Measurements from ENCODE around the gene TMEM198. TPM values are rescaled to one million over a fixed set of nuclear protein-coding genes. Genes with fewer than 3 reads are reported as not detected.

TMEM198 gene
- total and polyA plus RNA-seq, 5 donors from 2014 or later: 0.62 TPM; not detected in 4

GRCh38 chr2:219554350-219554749 is 10.5 kb downstream of the TMEM198 start:
- no peak overlapping the region for H3K27ac Mint-ChIP-seq
- Histone ChIP-seq H3K36me3 (ENCODE audit: control insufficient read depth, insufficient read depth, low read length) (no peaks in the 10 kb centered on the region), H3K4me1 (ENCODE audit: control insufficient read depth, insufficient read depth, low read length, poor library complexity, severe bottlenecking) (peaks cover 18% of the 10 kb centered on the region), H3K9me3 (ENCODE audit: control insufficient read depth in 2 of 2, low read length in 2 of 2) (no peaks in the 10 kb centered on the region), H3K4me3 (ENCODE audit: low read depth, low read length) (no peak overlapping the region), H3K27ac (ENCODE audit: insufficient read depth, low read length, poor library complexity, severe bottlenecking) (no peak overlapping the region), H3K27me3 (ENCODE audit: control insufficient read depth, insufficient read depth, low read length) (peaks cover 13% of the 10 kb centered on the region)
- H3K4me3 Mint-ChIP-seq: no peak overlapping the region
- no peaks in the 10 kb centered on the region for H3K36me3 Mint-ChIP-seq
- DNase-seq (no peak), ATAC-seq (ENCODE audit: low read depth in 2 of 2) (no peak)
- peaks cover 0 to 18% (median 2%) of the 10 kb centered on the region in 4 donors for H3K4me1 Mint-ChIP-seq
- peaks cover 36% of the 10 kb centered on the region for H3K27me3 Mint-ChIP-seq
- H3K9me3 Mint-ChIP-seq: peaks cover 0 to 1% (median 0%) of the 10 kb centered on the region in 7 donors

- H3K4me3 Mint-ChIP-seq: no peak overlapping the region
- peaks cover 29% of the 10 kb centered on the region for H3K27me3 Mint-ChIP-seq
- H3K27ac ChIP-seq (ENCODE audit: insufficient read depth, low read length, poor library complexity, severe bottlenecking): no peak overlapping the region
- no peak overlapping the region for H3K4me3 ChIP-seq (ENCODE audit: low read depth, low read length)
- peaks cover 0 to 16% (median 2%) of the 10 kb centered on the region in 4 donors for H3K4me1 Mint-ChIP-seq
- H3K9me3 Mint-ChIP-seq: no peaks in the 10 kb centered on the region
- no peak overlapping the region for H3K27ac Mint-ChIP-seq
- no peaks in the 10 kb centered on the region for H3K36me3 ChIP-seq (ENCODE audit: control insufficient read depth, insufficient read depth, low read length)
- H3K9me3 ChIP-seq (ENCODE audit: control insufficient read depth in 2 of 2, low read length in 2 of 2): no peaks in the 10 kb centered on the region
- DNase-seq (no peak), ATAC-seq (ENCODE audit: low read depth in 2 of 2) (no peak)
- no peaks in the 10 kb centered on the region for H3K36me3 Mint-ChIP-seq
- peaks cover 11% of the 10 kb centered on the region for H3K27me3 ChIP-seq (ENCODE audit: control insufficient read depth, insufficient read depth, low read length)
- H3K4me1 ChIP-seq (ENCODE audit: control insufficient read depth, insufficient read depth, low read length, poor library complexity, severe bottlenecking): peaks cover 18% of the 10 kb centered on the region
These were observed 12.1 kb downstream of the TMEM198 start for GRCh38 chr2:219555956-219556355.

DNA sequence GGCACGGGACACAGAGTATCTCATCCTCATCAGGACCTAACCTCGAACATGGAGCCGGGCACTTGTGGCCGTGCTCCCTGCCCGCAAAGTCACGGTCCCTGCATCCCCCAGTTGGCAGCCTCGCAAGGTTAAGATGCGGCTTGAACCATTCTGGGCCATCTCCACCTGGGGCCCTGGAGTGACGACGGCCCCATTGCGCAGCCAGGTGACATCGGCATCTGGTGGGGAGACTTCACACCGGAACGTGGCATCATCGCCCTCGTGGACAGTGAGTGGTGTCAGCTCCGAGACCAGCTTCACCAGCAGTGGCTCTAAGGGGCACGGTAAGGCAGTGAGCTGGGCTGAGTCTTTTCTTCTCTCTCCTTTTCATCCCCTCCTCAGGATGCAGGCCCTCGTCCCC is 12.6 kb downstream of the TMEM198 start:
- Mint-ChIP-seq H3K9me3 (no peaks in the 10 kb centered on the region), H3K27ac (no peak overlapping the region), H3K4me3 (no peak overlapping the region), H3K27me3 (peaks cover 27% of the 10 kb centered on the region), H3K4me1 (peaks cover 0 to 15% (median 2%) of the 10 kb centered on the region in 4 donors), H3K36me3 (no peaks in the 10 kb centered on the region)
- Histone ChIP-seq H3K4me3 (ENCODE audit: low read depth, low read length) (no peak overlapping the region), H3K27me3 (ENCODE audit: control insufficient read depth, insufficient read depth, low read length) (peaks cover 11% of the 10 kb centered on the region), H3K36me3 (ENCODE audit: control insufficient read depth, insufficient read depth, low read length) (no peaks in the 10 kb centered on the region), H3K9me3 (ENCODE audit: control insufficient read depth in 2 of 2, low read length in 2 of 2) (no peaks in the 10 kb centered on the region), H3K27ac (ENCODE audit: insufficient read depth, low read length, poor library complexity, severe bottlenecking) (no peak overlapping the region), H3K4me1 (ENCODE audit: control insufficient read depth, insufficient read depth, low read length, poor library complexity, severe bottlenecking) (peaks cover 16% of the 10 kb centered on the region)
- no peak for ATAC-seq (ENCODE audit: low read depth in 2 of 2)
- DNase-seq: no peak

DNA sequence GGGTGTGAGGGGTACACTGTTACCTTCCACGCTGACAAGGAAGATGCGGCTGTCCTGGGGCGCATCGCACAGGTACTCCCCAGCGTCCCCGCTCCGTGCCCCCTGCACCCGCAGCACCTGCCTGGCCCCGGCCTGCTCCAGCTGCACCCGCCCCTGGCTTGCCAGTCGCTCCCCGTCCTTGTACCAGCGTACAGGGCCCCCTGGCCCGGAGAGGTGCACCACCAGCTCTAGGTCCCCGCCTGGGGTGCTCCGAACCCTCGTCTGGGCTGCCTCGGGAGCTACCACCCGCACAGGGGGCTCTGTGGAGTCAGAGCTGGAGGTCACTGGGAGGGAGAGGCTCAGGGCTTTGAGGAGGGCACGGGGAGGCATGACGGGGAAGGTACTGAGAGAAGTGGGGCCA is 13.5 kb downstream of the TMEM198 start:
- peaks cover 0 to 10% (median 0%) of the 10 kb centered on the region in 4 donors for H3K4me1 Mint-ChIP-seq
- no peak for ATAC-seq (ENCODE audit: low read depth in 2 of 2)

DNA sequence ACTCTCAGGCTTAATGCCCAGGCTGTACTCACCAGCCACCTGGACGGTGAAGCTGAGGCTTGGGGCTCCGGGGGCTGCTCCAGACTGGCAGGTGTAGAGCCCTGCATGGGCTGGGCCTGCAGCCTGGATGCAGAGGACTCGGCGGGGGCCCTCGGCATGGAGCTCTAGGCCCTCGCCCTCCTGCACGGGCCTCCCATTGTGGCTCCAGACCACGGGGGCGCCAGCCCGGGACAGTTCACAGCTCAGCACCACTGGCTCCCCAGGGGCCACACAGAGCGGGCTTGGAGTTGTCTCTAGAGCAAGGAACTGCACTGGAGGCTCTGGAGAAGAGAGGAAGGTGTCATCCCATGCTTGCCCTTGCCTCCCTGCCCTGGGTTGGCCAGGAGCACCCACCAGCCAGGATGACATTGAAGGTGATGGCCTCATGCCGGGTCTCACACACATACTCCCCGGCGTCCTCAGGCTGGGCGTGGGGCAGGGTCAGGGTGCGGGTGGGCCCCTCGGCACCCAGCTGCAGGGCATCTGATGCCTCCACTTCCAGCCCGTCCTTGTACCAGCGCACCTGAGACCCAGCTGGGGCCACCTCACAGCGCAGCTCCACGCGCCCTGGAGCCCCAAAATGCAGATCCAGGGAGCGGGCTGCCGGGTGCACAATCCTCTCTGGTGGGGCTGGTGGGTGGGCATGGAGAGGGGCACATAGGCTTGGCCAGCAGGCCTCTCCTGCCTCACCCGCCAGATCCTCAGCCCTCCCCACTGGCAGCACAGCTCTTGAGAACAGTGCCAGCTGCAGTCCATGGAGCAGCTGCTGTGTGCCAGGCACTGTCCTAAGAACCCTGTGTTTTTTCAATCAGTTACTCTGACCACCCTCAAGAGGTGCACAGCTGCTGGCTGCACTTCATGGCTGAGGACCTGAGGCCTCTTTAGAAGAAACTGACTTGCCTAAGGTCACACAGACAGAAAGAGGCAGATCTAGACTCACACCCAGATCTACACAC is 14.3 kb downstream of the TMEM198 start:
- no peak for DNase-seq
- Histone ChIP-seq H3K27me3 (ENCODE audit: control insufficient read depth, insufficient read depth, low read length) (peaks cover 7% of the 10 kb centered on the region), H3K4me1 (ENCODE audit: control insufficient read depth, insufficient read depth, low read length, poor library complexity, severe bottlenecking) (no peaks in the 10 kb centered on the region), H3K9me3 (ENCODE audit: control insufficient read depth in 2 of 2, low read length in 2 of 2) (no peaks in the 10 kb centered on the region), H3K36me3 (ENCODE audit: control insufficient read depth, insufficient read depth, low read length) (no peaks in the 10 kb centered on the region), H3K27ac (ENCODE audit: insufficient read depth, low read length, poor library complexity, severe bottlenecking) (no peak overlapping the region), H3K4me3 (ENCODE audit: low read depth, low read length) (no peak overlapping the region)
- no peak for ATAC-seq (ENCODE audit: low read depth in 2 of 2)
- Mint-ChIP-seq H3K27ac (no peak overlapping the region), H3K4me1 (peaks cover 0 to 9% (median 0%) of the 10 kb centered on the region in 4 donors), H3K36me3 (no peaks in the 10 kb centered on the region), H3K4me3 (no peak overlapping the region), H3K9me3 (no peaks in the 10 kb centered on the region), H3K27me3 (peaks cover 16% of the 10 kb centered on the region)

More for the DNA sequence above, 13.5 kb downstream of the TMEM198 start:
- Histone ChIP-seq H3K27ac (ENCODE audit: insufficient read depth, low read length, poor library complexity, severe bottlenecking) (no peak overlapping the region), H3K27me3 (ENCODE audit: control insufficient read depth, insufficient read depth, low read length) (peaks cover 9% of the 10 kb centered on the region), H3K36me3 (ENCODE audit: control insufficient read depth, insufficient read depth, low read length) (no peaks in the 10 kb centered on the region), H3K4me1 (ENCODE audit: control insufficient read depth, insufficient read depth, low read length, poor library complexity, severe bottlenecking) (peaks cover 7% of the 10 kb centered on the region), H3K9me3 (ENCODE audit: control insufficient read depth in 2 of 2, low read length in 2 of 2) (no peaks in the 10 kb centered on the region), H3K4me3 (ENCODE audit: low read depth, low read length) (no peak overlapping the region)
- H3K27ac Mint-ChIP-seq: no peak overlapping the region
- DNase-seq: no peak
- no peak overlapping the region for H3K4me3 Mint-ChIP-seq
- H3K27me3 Mint-ChIP-seq: peaks cover 19% of the 10 kb centered on the region
- H3K36me3 Mint-ChIP-seq: no peaks in the 10 kb centered on the region
- H3K9me3 Mint-ChIP-seq: no peaks in the 10 kb centered on the region

- H3K9me3 Mint-ChIP-seq: no peaks in the 10 kb centered on the region
- H3K4me3 Mint-ChIP-seq: no peak overlapping the region
- Histone ChIP-seq H3K27ac (ENCODE audit: insufficient read depth, low read length, poor library complexity, severe bottlenecking) (no peak overlapping the region), H3K9me3 (ENCODE audit: control insufficient read depth in 2 of 2, low read length in 2 of 2) (no peaks in the 10 kb centered on the region), H3K27me3 (ENCODE audit: control insufficient read depth, insufficient read depth, low read length) (no peaks in the 10 kb centered on the region), H3K36me3 (ENCODE audit: control insufficient read depth, insufficient read depth, low read length) (no peaks in the 10 kb centered on the region), H3K4me3 (ENCODE audit: low read depth, low read length) (no peak overlapping the region), H3K4me1 (ENCODE audit: control insufficient read depth, insufficient read depth, low read length, poor library complexity, severe bottlenecking) (no peaks in the 10 kb centered on the region)
- DNase-seq (no peak), ATAC-seq (ENCODE audit: low read depth in 2 of 2) (no peak)
- H3K4me1 Mint-ChIP-seq: no peaks in the 10 kb centered on the region
- no peaks in the 10 kb centered on the region for H3K36me3 Mint-ChIP-seq
- peaks cover 11% of the 10 kb centered on the region for H3K27me3 Mint-ChIP-seq
- H3K27ac Mint-ChIP-seq: no peak overlapping the region
These were observed 15.5 kb downstream of the TMEM198 start for GRCh38 chr2:219559156-219559915.

DNA sequence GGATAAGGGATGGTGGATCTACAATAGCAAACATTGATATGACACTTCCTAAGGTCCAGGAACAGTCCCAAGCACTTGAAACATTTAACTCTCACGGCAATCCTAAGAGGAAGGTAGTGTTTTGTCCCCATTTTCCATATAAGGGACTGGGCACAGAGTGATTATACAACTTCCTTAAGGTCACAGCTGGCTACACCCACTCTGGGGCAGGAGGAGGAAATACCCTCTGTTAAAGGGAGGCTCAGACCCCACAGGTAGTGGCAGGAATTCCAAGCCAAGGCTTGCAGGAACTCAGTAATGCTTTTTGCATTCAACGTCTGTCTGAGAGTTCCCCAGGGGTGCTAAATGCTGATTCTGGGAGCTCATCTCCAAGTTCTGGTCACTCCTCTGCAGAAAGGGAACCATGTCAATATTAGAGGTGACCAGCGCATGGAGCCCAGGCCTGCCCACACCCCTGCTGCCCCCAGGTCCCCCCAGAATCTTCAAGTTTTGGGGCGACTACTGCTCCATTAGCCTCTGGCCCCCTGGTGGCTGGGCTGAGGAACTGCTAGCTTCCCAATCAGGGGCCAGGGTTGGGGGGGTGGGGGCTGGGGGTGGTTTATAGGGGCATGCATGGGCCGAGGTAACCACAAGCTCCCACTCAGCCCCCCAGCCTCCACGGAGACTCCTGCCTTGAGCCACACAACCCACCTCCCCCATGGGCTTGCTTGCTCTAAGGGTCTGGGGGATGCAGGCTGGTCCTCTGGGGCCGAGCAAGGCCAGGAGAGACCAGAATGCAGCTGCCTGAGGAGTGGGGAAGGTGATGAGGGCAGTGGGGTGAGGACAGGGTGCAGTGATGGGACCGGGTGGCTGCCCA is 16.4 kb downstream of the TMEM198 start:
- Mint-ChIP-seq H3K4me1 (no peaks in the 10 kb centered on the region), H3K9me3 (no peaks in the 10 kb centered on the region), H3K27me3 (peaks cover 10% of the 10 kb centered on the region), H3K27ac (no peak overlapping the region), H3K4me3 (peak overlapping the region in 1 of 4 donors; percentile 51), H3K36me3 (no peaks in the 10 kb centered on the region)
- Histone ChIP-seq H3K4me3 (ENCODE audit: low read depth, low read length) (no peak overlapping the region), H3K27ac (ENCODE audit: insufficient read depth, low read length, poor library complexity, severe bottlenecking) (no peak overlapping the region), H3K9me3 (ENCODE audit: control insufficient read depth in 2 of 2, low read length in 2 of 2) (no peaks in the 10 kb centered on the region), H3K27me3 (ENCODE audit: control insufficient read depth, insufficient read depth, low read length) (no peaks in the 10 kb centered on the region), H3K36me3 (ENCODE audit: control insufficient read depth, insufficient read depth, low read length) (no peaks in the 10 kb centered on the region), H3K4me1 (ENCODE audit: control insufficient read depth, insufficient read depth, low read length, poor library complexity, severe bottlenecking) (no peaks in the 10 kb centered on the region)
- DNase-seq (peak in 1 of 3 donors; percentile 20), ATAC-seq (ENCODE audit: low read depth in 2 of 2) (no peak)
